Glomerular visceral epithelial cell (primary cell): Measurements from ENCODE around the gene SYMPK.
A peak's percentile ranks its signal among the peaks of the same experiment; 100 is the strongest.

ENCODE experiments used
- DNase-seq: peaks from one replicate; pipeline ENCODE4 v3.0.0-alpha.2; 2016; ENCODE audit errors: extremely low spot score

Gene SYMPK

GRCh38 chr19:45825263-45825605 lies 37.7 kb downstream of the SYMPK start:
- DNase-seq = no peak

- no peak for DNase-seq
These were observed 38.2 kb downstream of the SYMPK start for GRCh38 chr19:45824531-45825262.

GRCh38 chr19:45824041-45824471 lies 38.9 kb downstream of the SYMPK start:
- no peak for DNase-seq

- DNase-seq = no peak
These were observed 39.8 kb downstream of the SYMPK start for GRCh38 chr19:45823182-45823581.

GRCh38 chr19:45822716-45823115 lies 40.2 kb downstream of the SYMPK start:
- no peak for DNase-seq

GRCh38 chr19:45821570-45821969 lies 41.4 kb downstream of the SYMPK start:
- no peak for DNase-seq

- DNase-seq = no peak
These were observed 41.8 kb downstream of the SYMPK start for GRCh38 chr19:45821103-45821521.

- no peak for DNase-seq
These were observed 42.4 kb downstream of the SYMPK start for GRCh38 chr19:45820413-45821102.

GRCh38 chr19:45819769-45820168 lies 43.2 kb downstream of the SYMPK start:
- no peak for DNase-seq

GRCh38 chr19:45817725-45818301 lies 45.1 kb downstream of the SYMPK start:
- no peak for DNase-seq

GRCh38 chr19:45817010-45817724 lies 45.8 kb downstream of the SYMPK start:
- peak; percentile 96 for DNase-seq

GRCh38 chr19:45816236-45817009 lies 46.5 kb downstream of the SYMPK start:
- no peak for DNase-seq

GRCh38 chr19:45815481-45816216 lies 47.3 kb downstream of the SYMPK start:
- no peak for DNase-seq

- DNase-seq = no peak
These were observed 48.0 kb downstream of the SYMPK start, which contains the start of gene RSPH6A for GRCh38 chr19:45814851-45815480. RSPH6A (minus strand) TSS chr19:45815308; CDS start chr19:45815176, 132 bp downstream.

GRCh38 chr19:45814166-45814780 lies 48.7 kb downstream of the SYMPK start:
- no peak for DNase-seq

GRCh38 chr19:45812297-45812696 lies 50.6 kb downstream of the SYMPK start:
- DNase-seq = no peak

GRCh38 chr19:45809643-45810159 lies 53.2 kb downstream of the SYMPK start:
- peak; percentile 80 for DNase-seq

- no peak for DNase-seq
These were observed 57.2 kb downstream of the SYMPK start for GRCh38 chr19:45805719-45806118.

- no peak for DNase-seq
These were observed 58.1 kb downstream of the SYMPK start for GRCh38 chr19:45804959-45805230.
